ENCODE measurements around the gene PAQR5.

Gene PAQR5

GRCh38 chr15:69390575-69390974, 91.9 kb downstream of the PAQR5 start:
- in situ Hi-C loops (cut with MboI; ENCODE audit: low sequenced_read_pairs) = no loop called here
- Histone ChIP-seq H3K4me1 (peaks cover 4% of the 10 kb centered on the region), H3K27me3 (ENCODE audit: low read depth) (no peaks in the 10 kb centered on the region), H3K36me3 (replicated peaks) (no peaks in the 10 kb centered on the region), H3K9me3 (no peaks in the 10 kb centered on the region), H3K4me3 (no peak overlapping the region)
- peak in 1 of 2 experiments; percentile 8 for DNase-seq (ENCODE audit: low spot score in 2 of 2)

GRCh38 chr15:69391046-69391757, 92.5 kb downstream of the PAQR5 start:
- in situ Hi-C loops (cut with MboI; ENCODE audit: low sequenced_read_pairs) = no loop called here
- no peaks in the 10 kb centered on the region for H3K36me3 ChIP-seq (replicated peaks)
- DNase-seq (ENCODE audit: low spot score in 2 of 2) = peak in 1 of 2 experiments; percentile 7
- no peaks in the 10 kb centered on the region for H3K27me3 ChIP-seq (ENCODE audit: low read depth)
- peaks cover 4% of the 10 kb centered on the region for H3K4me1 ChIP-seq
- no peak overlapping the region for H3K4me3 ChIP-seq
- no peaks in the 10 kb centered on the region for H3K9me3 ChIP-seq

GRCh38 chr15:69392352-69392751, 93.6 kb downstream of the PAQR5 start:
- Histone ChIP-seq H3K4me3 (no peak overlapping the region), H3K27me3 (ENCODE audit: low read depth) (no peaks in the 10 kb centered on the region), H3K4me1 (peaks cover 4% of the 10 kb centered on the region), H3K36me3 (replicated peaks) (no peaks in the 10 kb centered on the region), H3K9me3 (no peaks in the 10 kb centered on the region)
- in situ Hi-C loops (cut with MboI; ENCODE audit: low sequenced_read_pairs) = no loop called here
- peak in 1 of 2 experiments; percentile 4 for DNase-seq (ENCODE audit: low spot score in 2 of 2)

- no peaks in the 10 kb centered on the region for H3K36me3 ChIP-seq (replicated peaks)
- H3K4me3 ChIP-seq = no peak overlapping the region
- H3K9me3 ChIP-seq = no peaks in the 10 kb centered on the region
- in situ Hi-C loops (cut with MboI; ENCODE audit: low sequenced_read_pairs) = no loop called here
- no peaks in the 10 kb centered on the region for H3K27me3 ChIP-seq (ENCODE audit: low read depth)
- DNase-seq (ENCODE audit: low spot score in 2 of 2) = peak in 1 of 2 experiments; percentile 6
- H3K4me1 ChIP-seq = peaks cover 4% of the 10 kb centered on the region
Observed at GRCh38 chr15:69393831-69394491, 95.2 kb downstream of the PAQR5 start.

- in situ Hi-C loops (cut with MboI; ENCODE audit: low sequenced_read_pairs) = loop anchor here (5.0 kb wide), 1 partner anchor 337 kb away; no protein-coding TSS in a partner anchor
- Histone ChIP-seq H3K4me3 (no peak overlapping the region), H3K27me3 (ENCODE audit: low read depth) (no peaks in the 10 kb centered on the region), H3K4me1 (peaks cover 4% of the 10 kb centered on the region), H3K36me3 (replicated peaks) (no peaks in the 10 kb centered on the region), H3K9me3 (no peaks in the 10 kb centered on the region)
- DNase-seq (ENCODE audit: low spot score in 2 of 2) = peak; percentile 83 to 98
Observed at GRCh38 chr15:69394556-69395282, 96.0 kb downstream of the PAQR5 start.

GRCh38 chr15:69395460-69395859, 96.7 kb downstream of the PAQR5 start:
- in situ Hi-C loops (cut with MboI; ENCODE audit: low sequenced_read_pairs) = loop anchor here (5.0 kb wide), 1 partner anchor 338 kb away; no protein-coding TSS in a partner anchor

GRCh38 chr15:69395991-69396390, 97.3 kb downstream of the PAQR5 start:
- DNase-seq (ENCODE audit: low spot score in 2 of 2) = no peak
- peaks cover 4% of the 10 kb centered on the region for H3K4me1 ChIP-seq
- no peaks in the 10 kb centered on the region for H3K36me3 ChIP-seq (replicated peaks)
- no peak overlapping the region for H3K4me3 ChIP-seq
- no peaks in the 10 kb centered on the region for H3K9me3 ChIP-seq
- in situ Hi-C loops (cut with MboI; ENCODE audit: low sequenced_read_pairs) = loop anchor here (5.0 kb wide), 1 partner anchor 339 kb away; no protein-coding TSS in a partner anchor
- H3K27me3 ChIP-seq (ENCODE audit: low read depth) = no peaks in the 10 kb centered on the region

More at GRCh38 chr15:69395460-69395859, 96.7 kb downstream of the PAQR5 start:
- no peak overlapping the region for H3K4me3 ChIP-seq
- no peaks in the 10 kb centered on the region for H3K27me3 ChIP-seq (ENCODE audit: low read depth)
- no peaks in the 10 kb centered on the region for H3K9me3 ChIP-seq
- H3K4me1 ChIP-seq = peaks cover 4% of the 10 kb centered on the region
- no peaks in the 10 kb centered on the region for H3K36me3 ChIP-seq (replicated peaks)
- peak in 1 of 2 experiments; percentile 7 for DNase-seq (ENCODE audit: low spot score in 2 of 2)

GRCh38 chr15:69398491-69398891, 99.8 kb downstream of the PAQR5 start:
- Histone ChIP-seq H3K36me3 (replicated peaks) (no peaks in the 10 kb centered on the region), H3K4me1 (peaks cover 4% of the 10 kb centered on the region), H3K9me3 (no peaks in the 10 kb centered on the region), H3K4me3 (no peak overlapping the region), H3K27me3 (ENCODE audit: low read depth) (no peaks in the 10 kb centered on the region)
- DNase-seq (ENCODE audit: low spot score in 2 of 2) = no peak
- in situ Hi-C loops (cut with MboI; ENCODE audit: low sequenced_read_pairs) = loop anchor here (5.0 kb wide), 1 partner anchor 341 kb away; no protein-coding TSS in a partner anchor

- in situ Hi-C loops (cut with MboI; ENCODE audit: low sequenced_read_pairs) = no loop called here
- H3K9me3 ChIP-seq = no peaks in the 10 kb centered on the region
- no peaks in the 10 kb centered on the region for H3K36me3 ChIP-seq (replicated peaks)
- H3K4me3 ChIP-seq = no peak overlapping the region
- DNase-seq (ENCODE audit: low spot score in 2 of 2) = peak in 1 of 2 experiments; percentile 6
- H3K4me1 ChIP-seq = no peaks in the 10 kb centered on the region
- no peaks in the 10 kb centered on the region for H3K27me3 ChIP-seq (ENCODE audit: low read depth)
Observed at GRCh38 chr15:69400850-69401249, 102.1 kb downstream of the PAQR5 start.

- Histone ChIP-seq H3K4me3 (no peak overlapping the region), H3K36me3 (replicated peaks) (no peaks in the 10 kb centered on the region), H3K9me3 (no peaks in the 10 kb centered on the region), H3K4me1 (no peaks in the 10 kb centered on the region), H3K27me3 (ENCODE audit: low read depth) (no peaks in the 10 kb centered on the region)
- in situ Hi-C loops (cut with MboI; ENCODE audit: low sequenced_read_pairs) = no loop called here
- no peak for DNase-seq (ENCODE audit: low spot score in 2 of 2)
Observed at GRCh38 chr15:69402816-69403215, 104.1 kb downstream of the PAQR5 start.

GRCh38 chr15:69403594-69403993, 104.9 kb downstream of the PAQR5 start:
- Histone ChIP-seq H3K27me3 (ENCODE audit: low read depth) (no peaks in the 10 kb centered on the region), H3K4me3 (no peak overlapping the region), H3K36me3 (replicated peaks) (no peaks in the 10 kb centered on the region), H3K9me3 (no peaks in the 10 kb centered on the region), H3K4me1 (no peaks in the 10 kb centered on the region)
- in situ Hi-C loops (cut with MboI; ENCODE audit: low sequenced_read_pairs) = no loop called here
- DNase-seq (ENCODE audit: low spot score in 2 of 2) = no peak

- peaks cover 2% of the 10 kb centered on the region; the same call in 1 of the 2 replicates for H3K4me1 ChIP-seq
- H3K9me3 ChIP-seq = no peaks in the 10 kb centered on the region
- DNase-seq (ENCODE audit: low spot score in 2 of 2) = no peak
- in situ Hi-C loops (cut with MboI; ENCODE audit: low sequenced_read_pairs) = no loop called here
- H3K27me3 ChIP-seq (ENCODE audit: low read depth) = no peaks in the 10 kb centered on the region
- no peak overlapping the region for H3K4me3 ChIP-seq
- no peaks in the 10 kb centered on the region for H3K36me3 ChIP-seq (replicated peaks)
Observed at GRCh38 chr15:69405110-69405509, 106.4 kb downstream of the PAQR5 start.

GRCh38 chr15:69407719-69408400, 109.1 kb downstream of the PAQR5 start:
- DNase-seq (ENCODE audit: low spot score in 2 of 2) = no peak
- Histone ChIP-seq H3K4me3 (no peak overlapping the region), H3K9me3 (no peaks in the 10 kb centered on the region), H3K4me1 (peaks cover 2% of the 10 kb centered on the region; the same call in 1 of the 2 replicates), H3K27me3 (ENCODE audit: low read depth) (no peaks in the 10 kb centered on the region), H3K36me3 (replicated peaks) (no peaks in the 10 kb centered on the region)
- in situ Hi-C loops (cut with MboI; ENCODE audit: low sequenced_read_pairs) = no loop called here
